A549 (cell line): ENCODE data around the gene TRIM26. TPM values are rescaled to one million over a fixed set of nuclear protein-coding genes. Genes with fewer than 3 reads are reported as not detected.

Experiments used
- ATAC-seq, 2 experiments: fragments of 200-7000 bp in 1 of 2; fragments of >200 bp in 1 of 2; cut with Nextera tagmentation in 1 of 2; cut with Tn5 transposase in 1 of 2; 3 replicates each; pipeline versions ENCODE4 v1.8.0 to v1.9.1; 2018 to 2020; ENCODE audit warnings: mild to moderate bottlenecking in 1 of 2, moderate library complexity in 1 of 2
- CTCF ChIA-PET: fragments of 300-600 bp; sonication (Branson Sonifier 250); formaldehyde crosslinking; extraction: SDS; loops from one replicate; lab custom pipeline; 2021; ENCODE audit warnings: antibody characterized with exemption, inconsistent platforms; lab: Yijun Ruan, JAX
- POLR2A ChIA-PET: fragments of 350-600 bp; formaldehyde crosslinking; extraction: SDS; loops from one replicate; lab custom pipeline; 2021; ENCODE audit warnings: antibody characterized with exemption, inconsistent platforms; lab: Yijun Ruan, JAX
- DNase-seq, 2 experiments: peaks; one replicate each; pipeline versions ENCODE4 v3.0.0 to v3.0.0-alpha.2; 2011 to 2016; ENCODE audit warnings: low read depth in 1 of 2, low spot score in 1 of 2
- FAIRE-seq: peaks from 2 replicates; lab custom pipeline; 2011; peaks lifted over from hg19 to GRCh38; lab: Jason Lieb, UNC
- H3K27ac ChIP-seq, 2 experiments: fragments of >200 bp; sonication (Bioruptor Twin); formaldehyde crosslinking; 3 replicates each; pipeline ENCODE4 v1.5.1; 2016 to 2017
- H3K4me1 ChIP-seq: fragments of >200 bp; sonication (Bioruptor Twin); formaldehyde crosslinking; 3 replicates; pipeline ENCODE4 v1.6.1; 2016
- H3K4me2 ChIP-seq: fragments of >200 bp; sonication (Bioruptor Twin); formaldehyde crosslinking; 3 replicates; pipeline ENCODE4 v1.6.1; 2016
- H3K4me3 ChIP-seq: fragments of >200 bp; sonication (Bioruptor Twin); formaldehyde crosslinking; 3 replicates; pipeline ENCODE4 v1.5.1; 2016
- H3K9me3 ChIP-seq: fragments of >200 bp; sonication (Bioruptor Twin); formaldehyde crosslinking; 3 replicates; pipeline ENCODE4 v1.6.1; 2016
- BHLHE40 ChIP-seq: IDR thresholded peaks from 2 replicates; pipeline ENCODE4 v1.6.1; 2012; ENCODE audit warnings: low read depth, low read length, inconsistent platforms
- EHF ChIP-seq: fragments of 250-450 bp; sonication (Bioruptor Pico); IDR thresholded peaks from 2 replicates; pipeline ENCODE4 v1.5.0; 2020; ENCODE audit warnings: mild to moderate bottlenecking
- EP300 ChIP-seq, 2 experiments: fragments of >200 bp; sonication (Bioruptor Twin); formaldehyde crosslinking; IDR thresholded peaks; 2 replicates in 1 of 2; 3 replicates in 1 of 2; pipeline ENCODE4 v1.6.1; 2016 to 2017
- ESRRA ChIP-seq: fragments of 150-350 bp; IDR thresholded peaks from 2 replicates; pipeline ENCODE4 v1.6.1; 2014; ENCODE audit warnings: mild to moderate bottlenecking, low read length, borderline replicate concordance
- FOSB ChIP-seq: fragments of 250-450 bp; sonication (Bioruptor Pico); IDR thresholded peaks from 2 replicates; pipeline ENCODE4 v1.5.0; 2020; ENCODE audit warnings: mild to moderate bottlenecking, moderate library complexity
- FOSL2 ChIP-seq, 2 experiments: fragments of 450-650 bp in 1 of 2; fragments of >200 bp in 1 of 2; sonication (Bioruptor Twin) in 1 of 2; formaldehyde crosslinking; IDR thresholded peaks; 2 replicates each; pipeline versions ENCODE4 v1.5.0 to v1.6.1; 2016 to 2020; ENCODE audit warnings: mild to moderate bottlenecking in 1 of 2, moderate library complexity in 1 of 2
- GATA3 ChIP-seq: IDR thresholded peaks from 2 replicates; pipeline ENCODE4 v1.6.1; 2012; ENCODE audit warnings: borderline replicate concordance
- HEYL ChIP-seq: fragments of 250-450 bp; sonication (Bioruptor Pico); IDR thresholded peaks from 2 replicates; pipeline ENCODE4 v1.8.0; 2021; ENCODE audit warnings: mild to moderate bottlenecking, moderate library complexity
- KDM5A ChIP-seq: fragments of 200-600 bp; sonication (generic); IDR thresholded peaks from 2 replicates; pipeline ENCODE4 v1.6.1; 2016; ENCODE audit warnings: antibody characterized with exemption, mild to moderate bottlenecking
- MAFK ChIP-seq: fragments of 450-650 bp; IDR thresholded peaks from 2 replicates; pipeline ENCODE4 v1.6.1; 2014; ENCODE audit not compliant: partially characterized antibody
- NPAS2 ChIP-seq: fragments of 250-450 bp; sonication (Bioruptor Pico); IDR thresholded peaks from 2 replicates; pipeline ENCODE4 v1.8.0; 2022; ENCODE audit warnings: mild to moderate bottlenecking, moderate library complexity, borderline replicate concordance
- PHF8 ChIP-seq: fragments of 200-600 bp; sonication (generic); IDR thresholded peaks from 2 replicates; pipeline ENCODE4 v1.6.1; 2016; ENCODE audit warnings: low read depth, mild to moderate bottlenecking, antibody characterized with exemption, moderate library complexity, borderline replicate concordance
- RCOR1 ChIP-seq: fragments of 150-350 bp; IDR thresholded peaks from 2 replicates; pipeline ENCODE4 v1.6.1; 2014; ENCODE audit warnings: antibody characterized with exemption, low read length, low read depth
- RNF2 ChIP-seq: fragments of 200-600 bp; sonication (generic); IDR thresholded peaks from 2 replicates; pipeline ENCODE4 v1.6.1; 2016; ENCODE audit warnings: low read depth, mild to moderate bottlenecking, antibody characterized with exemption, moderate library complexity, borderline replicate concordance
- ZC3H11A ChIP-seq: fragments of 450-650 bp; IDR thresholded peaks from 2 replicates; pipeline ENCODE4 v1.6.1; 2014; ENCODE audit warnings: antibody characterized with exemption, mild to moderate bottlenecking
- ZNF302 ChIP-seq: fragments of 250-450 bp; sonication (Bioruptor Pico); IDR thresholded peaks from 2 replicates; pipeline ENCODE4 v1.9.0; 2021; ENCODE audit warnings: inconsistent platforms, mild to moderate bottlenecking, moderate library complexity
- WGBS: methylation state at CpG from one replicate; pipeline ENCODE4 v1.1.6; 2017; ENCODE audit errors: missing lambda C conversion rate; 5-methylcytosine and 5-hydroxymethylcytosine counted together
- polyA plus RNA-seq, 4 experiments: library from polyadenylated mRNA; depleted of rRNA in 3 of 4; stranded (reverse); fragments of >200 nt; fragmentation: RNase III in 1 of 4; extraction: RNeasy Plus Mini Kit Qiagen cat#74134 plus additional on column Dnase treatment in 1 of 4; gene quantifications; 2 replicates in 3 of 4; 3 replicates in 1 of 4; pipeline ENCODE4 v1.2.3, GENCODE V29; 2011 to 2017
- TF ChIP-seq, protein P1 (sequence below): fragments of 450-650 bp; IDR thresholded peaks from 2 replicates; pipeline ENCODE4 v1.6.1; 2014; ENCODE audit warnings: antibody characterized with exemption
- TF ChIP-seq, protein P2 (sequence below): IDR thresholded peaks from 2 replicates; pipeline ENCODE4 v1.6.1; 2012
- TF ChIP-seq, protein P3 (sequence below): fragments of 200-600 bp; sonication (generic); IDR thresholded peaks from 2 replicates; pipeline ENCODE4 v1.6.1; 2016; ENCODE audit warnings: antibody characterized with exemption, mild to moderate bottlenecking, moderate library complexity

The TRIM26 gene
- polyA plus RNA-seq, 2 of the 4 experiments (the other 2 are of a cell fraction) = 30.4 TPM

DNA sequence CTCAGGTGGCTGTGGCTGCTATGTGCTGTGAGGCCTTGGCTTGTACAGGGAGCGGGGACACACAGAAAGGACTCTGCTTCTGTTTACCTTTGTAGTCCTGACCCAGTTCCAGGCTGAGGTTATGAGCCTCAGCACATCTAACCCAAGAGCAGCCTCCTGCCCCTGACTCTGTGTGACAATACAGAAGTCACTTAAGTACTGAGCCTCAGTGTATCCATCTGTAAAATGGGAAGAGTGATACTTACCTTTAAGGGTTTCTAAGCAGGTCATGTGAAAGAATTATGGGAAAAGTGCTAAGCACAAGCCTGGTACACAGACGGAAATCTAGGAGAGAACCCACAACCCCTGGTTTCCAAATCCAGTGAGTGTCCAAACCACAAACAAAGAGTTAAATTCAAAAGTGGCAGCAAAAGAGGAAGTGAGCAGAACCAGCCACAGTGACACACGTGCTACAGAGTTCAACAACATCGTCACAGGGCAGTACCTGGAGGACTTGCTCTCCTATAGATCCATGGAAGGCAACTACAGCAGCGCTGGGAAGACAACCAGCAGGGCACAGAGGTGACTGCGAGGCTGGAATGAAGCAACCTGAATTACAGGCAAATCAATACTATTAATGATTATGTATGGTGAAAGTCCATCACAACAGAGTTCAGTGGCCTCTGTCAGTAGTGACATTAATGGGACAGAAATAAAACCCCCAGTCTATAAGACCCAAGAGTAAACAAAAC lies 12.5 kb downstream of the TRIM26 start:
- no peak for ATAC-seq
- DNase-seq = no peak
- 88% methylated on average over 5 of the region's 6 CpGs for WGBS
- Histone ChIP-seq H3K4me1 (peaks cover 26% of the 10 kb centered on the region), H3K4me2 (no peak overlapping the region), H3K9me3 (no peaks in the 10 kb centered on the region), H3K27ac (no peak overlapping the region)
- FAIRE-seq = no peak
- TF ChIP-seq EHF (CRISPR knock-in tag) = no peak
- no peak for TF ChIP-seq RNF2
- no peak for TF ChIP-seq ZNF302 (CRISPR knock-in tag)
- no peak for TF ChIP-seq HEYL (CRISPR knock-in tag)
- TF ChIP-seq PHF8 = no peak
- TF ChIP-seq, protein P1, sequence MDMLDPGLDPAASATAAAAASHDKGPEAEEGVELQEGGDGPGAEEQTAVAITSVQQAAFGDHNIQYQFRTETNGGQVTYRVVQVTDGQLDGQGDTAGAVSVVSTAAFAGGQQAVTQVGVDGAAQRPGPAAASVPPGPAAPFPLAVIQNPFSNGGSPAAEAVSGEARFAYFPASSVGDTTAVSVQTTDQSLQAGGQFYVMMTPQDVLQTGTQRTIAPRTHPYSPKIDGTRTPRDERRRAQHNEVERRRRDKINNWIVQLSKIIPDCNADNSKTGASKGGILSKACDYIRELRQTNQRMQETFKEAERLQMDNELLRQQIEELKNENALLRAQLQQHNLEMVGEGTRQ = no peak
- no peak for TF ChIP-seq KDM5A
- no peak for TF ChIP-seq FOSB (CRISPR knock-in tag)
- TF ChIP-seq BHLHE40 = no peak
- no peak for TF ChIP-seq FOSL2 (IDR thresholded peaks at IDR 0.05)
- no peak for TF ChIP-seq FOSL2 (CRISPR knock-in tag; IDR thresholded peaks at IDR 0.05)
- TF ChIP-seq NPAS2 (CRISPR knock-in tag) = no peak
- TF ChIP-seq RCOR1 = no peak
- no peak for TF ChIP-seq GATA3
- TF ChIP-seq, protein P2, sequence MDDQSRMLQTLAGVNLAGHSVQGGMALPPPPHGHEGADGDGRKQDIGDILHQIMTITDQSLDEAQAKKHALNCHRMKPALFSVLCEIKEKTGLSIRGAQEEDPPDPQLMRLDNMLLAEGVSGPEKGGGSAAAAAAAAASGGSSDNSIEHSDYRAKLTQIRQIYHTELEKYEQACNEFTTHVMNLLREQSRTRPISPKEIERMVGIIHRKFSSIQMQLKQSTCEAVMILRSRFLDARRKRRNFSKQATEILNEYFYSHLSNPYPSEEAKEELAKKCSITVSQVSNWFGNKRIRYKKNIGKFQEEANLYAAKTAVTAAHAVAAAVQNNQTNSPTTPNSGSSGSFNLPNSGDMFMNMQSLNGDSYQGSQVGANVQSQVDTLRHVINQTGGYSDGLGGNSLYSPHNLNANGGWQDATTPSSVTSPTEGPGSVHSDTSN = no peak
- TF ChIP-seq ZC3H11A = no peak
- TF ChIP-seq, protein P3, sequence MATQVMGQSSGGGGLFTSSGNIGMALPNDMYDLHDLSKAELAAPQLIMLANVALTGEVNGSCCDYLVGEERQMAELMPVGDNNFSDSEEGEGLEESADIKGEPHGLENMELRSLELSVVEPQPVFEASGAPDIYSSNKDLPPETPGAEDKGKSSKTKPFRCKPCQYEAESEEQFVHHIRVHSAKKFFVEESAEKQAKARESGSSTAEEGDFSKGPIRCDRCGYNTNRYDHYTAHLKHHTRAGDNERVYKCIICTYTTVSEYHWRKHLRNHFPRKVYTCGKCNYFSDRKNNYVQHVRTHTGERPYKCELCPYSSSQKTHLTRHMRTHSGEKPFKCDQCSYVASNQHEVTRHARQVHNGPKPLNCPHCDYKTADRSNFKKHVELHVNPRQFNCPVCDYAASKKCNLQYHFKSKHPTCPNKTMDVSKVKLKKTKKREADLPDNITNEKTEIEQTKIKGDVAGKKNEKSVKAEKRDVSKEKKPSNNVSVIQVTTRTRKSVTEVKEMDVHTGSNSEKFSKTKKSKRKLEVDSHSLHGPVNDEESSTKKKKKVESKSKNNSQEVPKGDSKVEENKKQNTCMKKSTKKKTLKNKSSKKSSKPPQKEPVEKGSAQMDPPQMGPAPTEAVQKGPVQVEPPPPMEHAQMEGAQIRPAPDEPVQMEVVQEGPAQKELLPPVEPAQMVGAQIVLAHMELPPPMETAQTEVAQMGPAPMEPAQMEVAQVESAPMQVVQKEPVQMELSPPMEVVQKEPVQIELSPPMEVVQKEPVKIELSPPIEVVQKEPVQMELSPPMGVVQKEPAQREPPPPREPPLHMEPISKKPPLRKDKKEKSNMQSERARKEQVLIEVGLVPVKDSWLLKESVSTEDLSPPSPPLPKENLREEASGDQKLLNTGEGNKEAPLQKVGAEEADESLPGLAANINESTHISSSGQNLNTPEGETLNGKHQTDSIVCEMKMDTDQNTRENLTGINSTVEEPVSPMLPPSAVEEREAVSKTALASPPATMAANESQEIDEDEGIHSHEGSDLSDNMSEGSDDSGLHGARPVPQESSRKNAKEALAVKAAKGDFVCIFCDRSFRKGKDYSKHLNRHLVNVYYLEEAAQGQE = no peak
- TF ChIP-seq ESRRA = no peak
- no peak for TF ChIP-seq EP300 (IDR thresholded peaks at IDR 0.05)
- no peak for TF ChIP-seq MAFK
- TF ChIP-seq, all 56 proteins: peak for 0
- ChIA-PET CTCF (interaction anchor here (1.0 kb wide), 1 partner anchor 18 kb away, joined by 3 read pairs; no protein-coding TSS in a partner anchor), POLR2A (no interaction called here)
- H3K4me3 ChIP-seq = no peak overlapping the region
